ENCODE results near the gene CNN1. TPM values are rescaled to one million over a fixed set of nuclear protein-coding genes. Genes with fewer than 3 reads are reported as not detected.

Gene CNN1
- total RNA-seq, 4 donors from 2014 or later, result 19.9 to 31.6 (median 24.2) TPM

- Histone ChIP-seq H3K4me1 (peaks cover 14% of the 10 kb centered on the region), H3K36me3 (peaks cover 4% of the 10 kb centered on the region), H3K9me3 (no peaks in the 10 kb centered on the region), H3K27ac (peak within 1 kb of the TSS; percentile 97), H3K4me3 (peak within 1 kb of the TSS; percentile 100), H3K27me3 (no peaks in the 10 kb centered on the region)
- DNase-seq (ENCODE audit: low spot score in 2 of 2), result peak; percentile 97
- TF ChIP-seq POLR2AphosphoS5 (IDR thresholded peaks at IDR 0.05) (no peak), EP300 (IDR thresholded peaks at IDR 0.05) (no peak), POLR2A (IDR thresholded peaks at IDR 0.05) (peak in 1 of 2 donors; percentile 20)
- WGBS, result 0% methylated on average over 7 of the region's 65 CpGs
Observed at GRCh38 chr19:11505504-11506100, 33.0 kb upstream of the CNN1 start, which contains the start of gene ZNF653. TSS of gene ZNF653 (minus strand) at chr19:11505839. CDS start at chr19:11505786, 53 bp downstream.

- H3K9me3 ChIP-seq, result no peaks in the 10 kb centered on the region
- H3K36me3 ChIP-seq, result peaks cover 8% of the 10 kb centered on the region
- H3K27me3 ChIP-seq, result no peaks in the 10 kb centered on the region
- H3K4me3 ChIP-seq, result peak overlapping the region; percentile 100
- H3K27ac ChIP-seq, result peak overlapping the region; percentile 97
- 23% methylated on average over 13 of the region's 20 CpGs for whole genome bisulfite sequencing
- TF ChIP-seq CTCF (IDR thresholded peaks at IDR 0.05), result no peak
- no peak for TF ChIP-seq POLR2A (IDR thresholded peaks at IDR 0.05)
- DNase-seq (ENCODE audit: low spot score in 2 of 2), result no peak
- peaks cover 14% of the 10 kb centered on the region for H3K4me1 ChIP-seq
Observed at GRCh38 chr19:11506101-11506555, 32.5 kb upstream of the CNN1 start.

GRCh38 chr19:11506967-11507366 lies 31.7 kb upstream of the CNN1 start:
- WGBS, result 92% methylated on average over 6 of the region's 6 CpGs
- no peaks in the 10 kb centered on the region for H3K27me3 ChIP-seq

GRCh38 chr19:11507370-11508078 lies 31.1 kb upstream of the CNN1 start:
- Histone ChIP-seq H3K36me3 (peaks cover 20% of the 10 kb centered on the region), H3K4me1 (peaks cover 14% of the 10 kb centered on the region), H3K9me3 (no peaks in the 10 kb centered on the region), H3K4me3 (no peak overlapping the region), H3K27ac (no peak overlapping the region), H3K27me3 (no peaks in the 10 kb centered on the region)
- no peak for DNase-seq (ENCODE audit: low spot score in 2 of 2)
- no peak for TF ChIP-seq EP300 (IDR thresholded peaks at IDR 0.05)
- no peak for TF ChIP-seq POLR2A (IDR thresholded peaks at IDR 0.05)
- no peak for TF ChIP-seq CTCF (IDR thresholded peaks at IDR 0.05)
- no peak for TF ChIP-seq POLR2AphosphoS5 (IDR thresholded peaks at IDR 0.05)
- WGBS, result 90% methylated on average over 14 of the region's 18 CpGs

More at GRCh38 chr19:11506967-11507366, 31.7 kb upstream of the CNN1 start:
- Histone ChIP-seq H3K4me1 (peaks cover 14% of the 10 kb centered on the region), H3K4me3 (no peak overlapping the region), H3K27ac (no peak overlapping the region), H3K9me3 (no peaks in the 10 kb centered on the region), H3K36me3 (peaks cover 14% of the 10 kb centered on the region)
- no peak for TF ChIP-seq POLR2A (IDR thresholded peaks at IDR 0.05)
- DNase-seq (ENCODE audit: low spot score in 2 of 2), result no peak

GRCh38 chr19:11510444-11510843 lies 28.2 kb upstream of the CNN1 start:
- no peak for DNase-seq (ENCODE audit: low spot score in 2 of 2)
- TF ChIP-seq POLR2AphosphoS5 (IDR thresholded peaks at IDR 0.05), result no peak
- TF ChIP-seq POLR2A (IDR thresholded peaks at IDR 0.05), result no peak
- no peak for TF ChIP-seq EP300 (IDR thresholded peaks at IDR 0.05)
- no peak for TF ChIP-seq CTCF (IDR thresholded peaks at IDR 0.05)
- Histone ChIP-seq H3K4me1 (peaks cover 6% of the 10 kb centered on the region), H3K27ac (no peak overlapping the region), H3K4me3 (no peak overlapping the region), H3K27me3 (no peaks in the 10 kb centered on the region), H3K36me3 (peaks cover 38% of the 10 kb centered on the region), H3K9me3 (no peaks in the 10 kb centered on the region)
- WGBS, result 93% methylated on average over 8 of the region's 8 CpGs

- Histone ChIP-seq H3K9me3 (no peaks in the 10 kb centered on the region), H3K36me3 (peaks cover 67% of the 10 kb centered on the region), H3K4me1 (no peaks in the 10 kb centered on the region), H3K27me3 (no peaks in the 10 kb centered on the region), H3K4me3 (no peak overlapping the region), H3K27ac (no peak overlapping the region)
- no peak for TF ChIP-seq POLR2A (IDR thresholded peaks at IDR 0.05)
- TF ChIP-seq CTCF (IDR thresholded peaks at IDR 0.05), result no peak
- no peak for TF ChIP-seq EP300 (IDR thresholded peaks at IDR 0.05)
- TF ChIP-seq POLR2AphosphoS5 (IDR thresholded peaks at IDR 0.05), result no peak
- WGBS, result 89% methylated on average over 17 of the region's 20 CpGs
- DNase-seq (ENCODE audit: low spot score in 2 of 2), result no peak
Observed at GRCh38 chr19:11513946-11514345, 24.7 kb upstream of the CNN1 start.
